Prostate gland (tissue), 2 donors: ENCODE data around the gene XRRA1.

ENCODE experiments used
- CTCF ChIP-seq, 4 experiments: fragments of 200-600 bp in 2 of 4; fragments of 450-650 bp in 2 of 4; sonication (generic) in 2 of 4; IDR thresholded peaks; 1 replicate in 3 of 4; 2 replicates in 1 of 4; pipeline ENCODE4 v1.5.1; 2016 to 2019; ENCODE audit warnings: antibody characterized with exemption in 4 of 4, mild to moderate bottlenecking in 2 of 4, moderate library complexity in 2 of 4
- POLR2AphosphoS5 ChIP-seq: sonication (generic); formaldehyde crosslinking; IDR thresholded peaks from one replicate; pipeline ENCODE4 v1.6.1; 2017; ENCODE audit warnings: antibody characterized with exemption

- TF ChIP-seq POLR2AphosphoS5 = no peak
- TF ChIP-seq CTCF (IDR thresholded peaks at IDR 0.05) = no peak
Observed at GRCh38 chr11:74992852-74993251, 44.0 kb upstream of the XRRA1 start.
